ENCODE data around the gene IRX4. TPM values are rescaled to one million over a fixed set of nuclear protein-coding genes. Genes with fewer than 3 reads are reported as not detected.
"Not testable (repeated sequence)": the region's sequence is repeated elsewhere in the genome, so short reads cannot be mapped to it uniquely, and the experiment has no call there.

The IRX4 gene
- total and polyA plus RNA-seq, 10 donors = 0.05 TPM; not detected in 9

GRCh38 chr5:1845696-1846095 lies 37.0 kb downstream of the IRX4 start:
- no peak for DNase-seq
- intact Hi-C loops (cut with DNase I; ENCODE audit: low total_unique reads) = no loop called here
- Histone ChIP-seq H3K36me3 (no peaks in the 10 kb centered on the region), H3K9me3 (peaks cover 0 to 5% (median 0%) of the 10 kb centered on the region in 8 donors), H3K4me3 (no peak overlapping the region), H3K4me1 (peaks cover 0 to 7% (median 0%) of the 10 kb centered on the region in 6 donors), H3K27ac (no peak overlapping the region), H3K27me3 (replicated peaks in 1 of 7) (peaks cover 0 to 75% (median 18%) of the 10 kb centered on the region in 7 donors)
- 72 to 97% (median 89%) methylated on average over 1 of the region's 1 CpG for WGBS, 5 donors
- no peak for TF ChIP-seq CTCF (IDR thresholded peaks at IDR 0.05 in 8 of 11, conservative IDR thresholded peaks at IDR 0.05 in 3 of 11)
- no peak for TF ChIP-seq POLR2AphosphoS5 (IDR thresholded peaks at IDR 0.05)
- TF ChIP-seq POLR2A (IDR thresholded peaks at IDR 0.05) = no peak

- intact Hi-C loops (cut with DNase I; ENCODE audit: low total_unique reads) = no loop called here
- 92 to 99% (median 96%) methylated on average over 5 of the region's 5 CpGs for WGBS, 5 donors
- TF ChIP-seq CTCF (IDR thresholded peaks at IDR 0.05 in 8 of 11, conservative IDR thresholded peaks at IDR 0.05 in 3 of 11) (no peak), POLR2A (IDR thresholded peaks at IDR 0.05) (no peak), POLR2AphosphoS5 (IDR thresholded peaks at IDR 0.05) (no peak)
- H3K9me3 ChIP-seq = peaks cover 0 to 5% (median 0%) of the 10 kb centered on the region in 8 donors
- no peak overlapping the region for H3K27ac ChIP-seq
- H3K36me3 ChIP-seq = no peaks in the 10 kb centered on the region
- H3K27me3 ChIP-seq (replicated peaks in 1 of 7) = peaks cover 0 to 75% (median 22%) of the 10 kb centered on the region in 7 donors
- peaks cover 0 to 7% (median 0%) of the 10 kb centered on the region in 6 donors for H3K4me1 ChIP-seq
- no peak for DNase-seq
- no peak overlapping the region for H3K4me3 ChIP-seq
These were observed 37.9 kb downstream of the IRX4 start for GRCh38 chr5:1844708-1845436.

- DNase-seq = peak; percentile 28
- H3K4me1 ChIP-seq; H3K36me3 ChIP-seq; intact Hi-C loops (cut with DNase I; ENCODE audit: low total_unique reads); H3K27ac ChIP-seq; H3K9me3 ChIP-seq; H3K4me3 ChIP-seq: not testable (repeated sequence)
- 79 to 90% (median 85%) methylated on average over 10 of the region's 10 CpGs for WGBS, 5 donors
- peaks cover 0 to 75% (median 20%) of the 10 kb centered on the region in 7 donors for H3K27me3 ChIP-seq (replicated peaks in 1 of 7)
These were observed 39.0 kb downstream of the IRX4 start for GRCh38 chr5:1843761-1844160.

- peaks cover 0 to 5% (median 0%) of the 10 kb centered on the region in 8 donors for H3K9me3 ChIP-seq
- WGBS, 5 donors = 67 to 80% (median 74%) methylated on average over 17 of the region's 17 CpGs
- intact Hi-C loops (cut with DNase I; ENCODE audit: low total_unique reads) = no loop called here
- H3K27ac ChIP-seq = no peak overlapping the region
- no peaks in the 10 kb centered on the region for H3K4me1 ChIP-seq
- H3K27me3 ChIP-seq (replicated peaks in 1 of 7) = peaks cover 0 to 75% (median 13%) of the 10 kb centered on the region in 7 donors
- H3K36me3 ChIP-seq = no peaks in the 10 kb centered on the region
- no peak for DNase-seq
- no peak overlapping the region for H3K4me3 ChIP-seq
- TF ChIP-seq POLR2AphosphoS5 (IDR thresholded peaks at IDR 0.05) (no peak), POLR2A (IDR thresholded peaks at IDR 0.05) (no peak), CTCF (IDR thresholded peaks at IDR 0.05 in 8 of 11, conservative IDR thresholded peaks at IDR 0.05 in 3 of 11) (no peak)
These were observed 40.5 kb downstream of the IRX4 start for GRCh38 chr5:1842004-1842819.

Data from spleen (tissue), 11 donors.